ENCODE data around the gene CLDN19.
A peak's percentile ranks its signal among the peaks of the same experiment; 100 is the strongest.

The CLDN19 gene

GRCh38 chr1:42739753-42740700, at the start of gene CLDN19:
Gene CLDN19 (minus strand): TSS chr1:42740236. CDS start chr1:42740063, 173 bp downstream.
- DNase-seq: no peak

GRCh38 chr1:42788021-42788420, 48.0 kb upstream of the CLDN19 start:
- DNase-seq: no peak

- DNase-seq: no peak
Measured at GRCh38 chr1:42786097-42786496, 46.1 kb upstream of the CLDN19 start.

- DNase-seq: peak; percentile 38
Measured at GRCh38 chr1:42784946-42785693, 45.1 kb upstream of the CLDN19 start, which contains the start of gene TMEM269. Gene TMEM269 (plus strand): TSS chr1:42784991. CDS start chr1:42789894, 4,903 bp downstream.

DNA sequence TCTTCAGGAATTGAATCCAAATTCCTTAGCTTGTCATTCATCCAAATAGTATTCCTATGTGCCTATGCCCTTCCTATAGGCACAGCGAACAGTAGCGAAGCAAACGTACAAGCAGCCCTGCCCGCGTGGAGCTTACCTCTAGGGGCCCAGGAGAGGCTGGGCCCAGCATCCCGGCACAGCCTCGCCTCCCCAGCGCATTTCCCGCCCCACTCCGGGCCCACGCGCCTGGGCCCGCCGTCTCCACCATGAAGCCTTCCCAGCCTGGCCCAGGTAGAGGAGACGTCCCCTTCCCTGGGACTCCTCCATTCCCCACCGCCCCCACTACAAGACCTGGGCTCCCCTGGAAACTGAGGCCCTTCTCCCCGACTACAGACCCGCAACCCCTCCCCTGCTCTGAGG, 44.5 kb upstream of the CLDN19 start:
- no peak for DNase-seq

DNA sequence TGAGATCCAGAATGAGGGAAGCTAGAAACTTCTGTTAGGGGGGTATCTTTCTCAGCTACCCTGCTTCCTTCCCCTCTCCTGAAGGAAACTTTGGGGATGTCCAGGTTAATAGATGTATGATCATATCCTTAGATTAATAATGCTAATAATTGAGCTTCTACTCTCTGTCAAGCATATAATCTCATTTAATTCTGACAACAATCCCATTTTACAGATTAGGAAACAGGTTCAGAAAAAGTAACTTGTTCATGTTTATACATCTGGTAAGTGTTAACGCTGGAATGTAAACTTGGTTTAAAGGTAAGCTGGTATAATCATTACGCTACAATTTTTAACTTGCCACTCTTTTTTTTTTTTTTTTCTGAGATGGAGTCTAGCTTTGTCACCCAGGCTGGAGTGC, 43.1 kb upstream of the CLDN19 start:
- DNase-seq: no peak

DNA sequence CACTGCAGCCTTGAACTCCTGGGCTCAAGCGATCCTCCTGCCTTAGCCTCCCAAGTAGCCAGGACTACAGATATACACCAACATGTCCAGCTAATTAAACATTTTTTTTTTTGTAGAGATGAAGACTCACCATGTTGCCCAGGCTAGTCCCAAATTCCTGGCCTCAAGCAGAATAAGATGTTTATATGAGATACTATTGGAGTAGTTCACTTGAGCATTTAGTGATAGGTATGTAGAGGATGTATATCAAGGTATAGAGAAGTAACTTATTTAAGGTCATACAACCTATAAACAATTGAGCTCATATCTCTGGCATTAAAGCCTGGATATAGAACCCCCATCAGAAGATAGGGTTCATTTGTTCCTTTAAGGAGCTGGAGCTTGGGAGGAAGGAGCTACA, 40.1 kb upstream of the CLDN19 start:
- no peak for DNase-seq

DNA sequence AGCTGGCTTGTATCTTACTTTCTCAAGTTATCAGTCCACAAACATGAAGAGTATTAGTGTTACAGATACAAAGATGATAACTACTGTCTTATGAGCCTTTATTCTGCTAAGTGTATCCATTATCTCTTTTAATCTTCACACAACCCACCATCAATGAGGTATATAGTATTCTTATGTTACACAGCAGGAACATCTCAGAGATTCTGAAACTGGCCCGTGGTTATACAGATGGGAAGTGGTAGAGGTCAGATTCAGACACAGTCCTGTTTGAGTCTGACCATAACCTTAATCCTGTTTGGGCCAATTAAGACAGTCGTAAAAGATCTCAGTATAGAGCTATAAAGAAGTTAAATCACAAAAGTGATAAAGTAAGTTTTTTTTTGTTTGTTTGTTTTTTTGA, 39.7 kb upstream of the CLDN19 start:
- DNase-seq: no peak

- DNase-seq: peak; percentile 25
Measured at GRCh38 chr1:42777852-42778251, 37.8 kb upstream of the CLDN19 start.

DNA sequence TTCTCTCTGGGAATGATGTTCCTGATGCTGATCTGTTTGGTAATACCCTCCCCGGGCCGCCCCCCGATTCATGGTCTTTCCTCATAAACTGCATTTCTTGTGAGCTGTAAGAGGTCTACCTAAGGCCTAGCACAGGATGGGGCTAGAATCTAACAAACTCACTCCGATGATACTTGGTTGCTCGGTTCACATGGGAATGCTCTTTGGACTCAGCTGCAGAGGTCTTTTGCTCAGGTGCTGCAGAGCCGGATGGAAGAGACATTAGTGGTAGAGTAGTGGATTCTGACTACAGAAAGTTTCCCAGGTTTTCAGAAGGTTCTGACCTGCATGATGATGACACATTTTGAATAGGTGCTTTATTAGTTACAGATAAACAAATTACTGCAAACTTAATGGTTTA, 36.5 kb upstream of the CLDN19 start:
- no peak for DNase-seq

DNA sequence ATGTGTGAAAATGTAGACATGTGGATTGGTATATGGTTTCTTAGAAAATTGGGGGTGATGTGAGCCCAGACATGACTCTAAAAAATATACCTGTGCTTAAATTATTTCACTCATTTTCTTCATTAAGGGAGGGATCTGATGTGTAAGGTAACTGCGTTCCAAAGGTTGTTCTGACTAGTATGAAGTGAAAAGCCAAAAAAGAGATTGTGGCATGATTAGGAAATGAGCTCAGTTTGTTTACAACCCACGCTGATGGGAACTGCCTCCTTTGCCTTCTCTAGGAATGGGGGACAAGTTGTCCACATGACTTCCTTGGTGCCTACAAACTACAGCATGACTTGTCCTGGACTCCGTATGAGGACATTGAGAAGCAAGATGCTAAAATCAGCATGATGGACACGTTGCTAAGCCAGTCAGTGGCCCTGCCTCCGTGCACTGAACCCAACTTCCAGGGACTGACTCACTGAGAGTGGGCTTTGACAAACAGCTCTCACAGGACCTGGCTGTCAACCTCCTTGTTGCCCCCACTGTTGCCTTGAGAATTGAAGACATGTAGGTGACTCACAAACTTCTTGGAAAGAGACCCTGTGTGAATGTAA, 35.0 kb upstream of the CLDN19 start:
- DNase-seq: no peak

- DNase-seq: no peak
Measured at GRCh38 chr1:42773420-42773819, 33.4 kb upstream of the CLDN19 start.

- DNase-seq: no peak
Measured at GRCh38 chr1:42769811-42770210, 29.8 kb upstream of the CLDN19 start.

DNA sequence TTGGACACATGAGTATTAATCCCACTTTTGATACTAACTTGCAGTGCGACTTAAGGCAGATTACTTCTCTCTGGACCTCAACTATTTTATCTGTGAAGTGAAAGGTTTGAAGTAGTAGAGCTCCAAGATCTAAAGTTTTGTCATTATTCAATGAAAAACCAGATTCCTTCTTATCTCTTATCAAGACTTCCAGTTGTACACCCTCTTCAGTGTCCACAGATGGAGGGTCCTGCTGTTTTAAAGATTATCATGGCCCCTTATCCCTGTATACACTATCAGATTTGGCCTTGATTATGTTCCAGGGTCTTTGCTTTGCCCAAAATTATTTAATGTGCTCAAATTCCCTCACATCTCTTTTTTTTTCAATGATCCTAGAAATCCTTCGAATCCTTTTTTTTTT, 28.1 kb upstream of the CLDN19 start:
- DNase-seq: no peak

DNA sequence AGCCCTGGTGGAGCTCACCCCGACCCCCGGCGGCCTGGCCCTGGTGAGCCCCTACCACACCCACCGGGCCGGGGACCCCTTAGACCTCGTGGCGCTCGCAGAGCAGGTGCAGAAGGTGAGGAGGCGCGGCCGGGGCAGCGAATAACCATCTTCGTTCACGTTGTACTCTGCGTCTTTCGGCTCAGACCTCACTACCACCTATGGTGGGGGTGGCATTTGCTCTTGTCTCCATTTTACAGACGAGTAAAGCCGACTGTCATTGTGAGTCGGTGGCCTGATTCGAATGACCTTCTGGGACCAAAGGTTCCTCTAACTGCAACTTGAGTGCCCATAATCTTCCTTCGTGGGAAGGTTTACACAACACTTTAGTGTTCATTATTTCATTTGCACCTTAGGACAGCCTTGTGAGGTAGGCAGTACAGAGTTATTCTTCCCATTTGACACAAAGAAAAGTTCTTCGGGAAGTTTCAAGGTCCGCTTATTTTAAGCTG, 27.5 kb upstream of the CLDN19 start:
- DNase-seq: no peak

- DNase-seq: peak; percentile 100
Measured at GRCh38 chr1:42766741-42767509, 26.9 kb upstream of the CLDN19 start, which contains the start of the genes C1orf50 and P3H1. Gene C1orf50 (plus strand): TSS chr1:42767249. CDS start chr1:42767312, 63 bp downstream. Gene P3H1 (minus strand): TSS chr1:42767028. CDS start chr1:42766971, 57 bp downstream.

DNA sequence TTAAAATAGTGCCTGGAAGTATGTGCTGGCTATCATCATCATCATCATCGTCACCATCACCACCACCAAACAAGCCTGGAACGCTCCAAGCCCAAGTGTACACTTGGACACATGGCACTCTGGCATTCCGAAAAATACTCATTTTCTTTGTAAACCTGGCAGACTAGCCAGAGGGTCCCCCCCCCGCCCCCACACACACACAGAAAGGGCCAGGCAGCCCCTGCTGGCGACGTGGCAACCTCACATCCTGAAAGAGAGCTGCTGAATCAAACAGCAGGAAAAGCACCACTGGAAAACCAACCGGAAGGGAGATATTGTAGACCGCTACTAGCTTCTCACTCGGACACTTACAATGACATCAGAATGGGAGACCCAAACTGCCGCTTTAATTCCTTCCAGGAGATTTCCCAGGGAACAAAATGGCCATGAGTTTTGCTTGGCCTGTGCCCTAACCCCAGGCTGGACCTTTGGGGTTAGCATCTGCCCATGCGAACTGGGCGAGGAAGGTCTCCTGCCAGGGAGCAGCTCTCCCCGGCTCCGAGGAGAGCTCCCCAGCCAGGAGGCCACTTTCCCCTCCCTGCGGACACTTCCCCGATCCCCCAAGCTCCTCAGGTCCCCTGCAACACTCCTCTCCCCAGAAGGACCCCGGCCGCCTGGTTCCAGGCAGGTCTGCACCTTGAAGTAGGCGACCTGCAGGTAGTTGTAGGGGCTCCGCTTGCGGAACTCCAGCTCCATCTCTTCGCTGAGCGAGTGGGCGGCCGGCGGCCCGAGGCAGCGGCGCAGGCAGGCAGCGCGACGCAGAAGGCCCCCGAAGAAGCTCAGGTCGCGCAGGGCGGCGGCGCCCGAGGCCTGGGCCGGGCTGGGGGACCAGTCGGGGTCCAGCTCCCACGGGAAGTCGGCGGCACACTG, 26.1 kb upstream of the CLDN19 start:
- peak; percentile 19 for DNase-seq

GRCh38 chr1:42765269-42765668, 25.2 kb upstream of the CLDN19 start:
- DNase-seq: no peak

- no peak for DNase-seq
Measured at GRCh38 chr1:42762269-42762668, 22.2 kb upstream of the CLDN19 start.

GRCh38 chr1:42761567-42761966, 21.5 kb upstream of the CLDN19 start:
- no peak for DNase-seq

DNA sequence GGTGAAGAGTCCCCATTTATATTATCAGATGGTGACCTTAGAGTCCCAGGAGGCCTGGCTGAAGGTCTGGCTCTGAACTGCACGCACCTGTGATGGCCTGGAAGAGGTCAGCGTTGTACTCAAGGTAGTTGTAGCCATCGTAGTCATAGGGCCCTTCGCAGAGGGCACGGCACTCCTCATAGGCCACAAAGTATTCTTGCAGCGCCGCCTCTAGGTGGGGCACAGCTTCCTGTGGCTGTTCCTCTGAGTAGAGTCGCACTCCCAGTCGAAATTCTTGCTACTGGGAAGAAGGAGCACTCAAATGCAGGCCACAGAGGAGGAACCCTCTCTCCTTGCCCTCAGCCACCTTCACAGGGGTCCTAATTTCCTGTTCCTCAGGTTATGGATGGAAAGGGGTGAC, 19.1 kb upstream of the CLDN19 start:
- DNase-seq: no peak

All from activated CD4-positive, alpha-beta T cell treated with anti-CD3 and anti-CD28 coated beads, Interleukin-2, amount 50 U/mL, for 1 hour (primary cell).